Lung (tissue), 12 donors: ENCODE results near the gene LRP1B. TPM values are rescaled to one million over a fixed set of nuclear protein-coding genes. Genes with fewer than 3 reads are reported as not detected.

ENCODE experiments used
- ATAC-seq: fragments of 200-7000 bp; cut with Tn5 transposase; one replicate; pipeline ENCODE4 v1.9.1; 2020; ENCODE audit warnings: moderate number of reproducible peaks; ENCODE audit not compliant: insufficient read depth, low FRiP score
- DNase-seq, 3 donors: peaks; one replicate each; pipeline ENCODE4 v3.0.0-alpha.2; 2013 to 2017
- H3K27ac ChIP-seq, 2 donors: one replicate each; pipeline ENCODE4 v1.5.1; 2013; ENCODE audit warnings: mild to moderate bottlenecking in 2 of 2, moderate library complexity in 2 of 2, control low read depth in 1 of 2, inconsistent platforms in 1 of 2, low read depth in 1 of 2, low read length in 1 of 2
- H3K27me3 ChIP-seq, 3 donors: one replicate each; pipeline ENCODE4 v1.5.1; 2013; ENCODE audit warnings: low read length in 2 of 3; ENCODE audit not compliant: control insufficient read depth in 3 of 3, insufficient read depth in 3 of 3
- H3K36me3 ChIP-seq, 4 donors: one replicate each; pipeline ENCODE4 v1.5.1; 2013; ENCODE audit warnings: low read length in 4 of 4, mild to moderate bottlenecking in 1 of 4, moderate library complexity in 1 of 4; ENCODE audit not compliant: control insufficient read depth in 4 of 4, insufficient read depth in 4 of 4
- H3K4me1 ChIP-seq, 5 donors: one replicate each; pipeline ENCODE4 v1.5.1; 2013; ENCODE audit warnings: low read length in 5 of 5, mild to moderate bottlenecking in 2 of 5, moderate library complexity in 1 of 5; ENCODE audit not compliant: control insufficient read depth in 5 of 5, insufficient read depth in 5 of 5
- H3K4me3 ChIP-seq: one replicate; pipeline ENCODE4 v1.5.1; 2013; ENCODE audit warnings: mild to moderate bottlenecking, control low read depth, moderate library complexity
- H3K9ac ChIP-seq, 2 donors: one replicate each; pipeline ENCODE4 v1.5.1; 2013; ENCODE audit warnings: low read length in 2 of 2, control low read depth in 1 of 2; ENCODE audit not compliant: insufficient read depth in 1 of 2
- H3K9me3 ChIP-seq, 4 donors: one replicate each; pipeline ENCODE4 v1.5.1; 2013; ENCODE audit warnings: low read length in 3 of 4, mild to moderate bottlenecking in 1 of 4, moderate library complexity in 1 of 4; ENCODE audit not compliant: control insufficient read depth in 4 of 4, insufficient read depth in 3 of 4
- WGBS, 2 donors: extraction: QIAGEN DNeasy Blood & Tissue Kit; methylation state at CpG; one replicate each; pipeline ENCODE4 v1.1.7; 2013; 5-methylcytosine and 5-hydroxymethylcytosine counted together
- polyA plus RNA-seq, 2 donors: library from polyadenylated mRNA; stranded (reverse); fragments of 200-250 nt; gene quantifications; one replicate each; pipeline ENCODE4 v1.2.1, GENCODE V29; 2013
- total RNA-seq, 2 donors: library from RNA; depleted of rRNA in 1 of 2; stranded (reverse); fragments of >200 nt in 1 of 2; gene quantifications; one replicate each; pipeline ENCODE4 v1.2.1, GENCODE V29; 2014 to 2021
- TF ChIP-seq, protein P1 (sequence below): IDR thresholded peaks from 2 replicates; pipeline ENCODE4 v1.5.1; 2012; ENCODE audit warnings: mild to moderate bottlenecking; ENCODE audit errors: control extremely low read depth, extremely low read depth
- donor health status: control.
- donor health status: control.
- donor health status: Bipolar disorder and iron deficiency.
- donor health status: healthy.
- donor health status: DM: yes; HTN: yes; CAD: no.

Gene LRP1B
- total and polyA plus RNA-seq, 4 donors: 0.01 to 6.5 (median 0.16) TPM

DNA sequence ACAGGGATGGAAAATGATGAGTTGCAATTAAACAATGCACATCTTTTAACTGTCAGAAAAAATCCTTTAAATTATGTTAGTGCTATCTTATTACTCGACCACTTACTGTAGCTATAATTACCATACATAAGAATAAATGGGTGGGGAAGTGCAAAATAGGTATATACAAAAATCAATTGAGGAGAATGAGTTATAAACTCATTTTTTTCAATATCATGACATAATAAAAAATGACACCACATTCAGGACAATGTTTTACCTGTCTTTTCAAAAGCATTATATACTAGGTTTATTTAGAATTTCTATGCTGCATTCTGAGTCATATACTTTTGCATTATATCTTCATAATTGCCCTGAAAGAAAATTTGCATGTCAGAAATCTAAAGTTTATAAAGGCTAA, 1533.6 kb downstream of the LRP1B start:
- DNase-seq (no peak), ATAC-seq (no peak)
- no peak overlapping the region for H3K4me3 ChIP-seq
- TF ChIP-seq, protein P1, sequence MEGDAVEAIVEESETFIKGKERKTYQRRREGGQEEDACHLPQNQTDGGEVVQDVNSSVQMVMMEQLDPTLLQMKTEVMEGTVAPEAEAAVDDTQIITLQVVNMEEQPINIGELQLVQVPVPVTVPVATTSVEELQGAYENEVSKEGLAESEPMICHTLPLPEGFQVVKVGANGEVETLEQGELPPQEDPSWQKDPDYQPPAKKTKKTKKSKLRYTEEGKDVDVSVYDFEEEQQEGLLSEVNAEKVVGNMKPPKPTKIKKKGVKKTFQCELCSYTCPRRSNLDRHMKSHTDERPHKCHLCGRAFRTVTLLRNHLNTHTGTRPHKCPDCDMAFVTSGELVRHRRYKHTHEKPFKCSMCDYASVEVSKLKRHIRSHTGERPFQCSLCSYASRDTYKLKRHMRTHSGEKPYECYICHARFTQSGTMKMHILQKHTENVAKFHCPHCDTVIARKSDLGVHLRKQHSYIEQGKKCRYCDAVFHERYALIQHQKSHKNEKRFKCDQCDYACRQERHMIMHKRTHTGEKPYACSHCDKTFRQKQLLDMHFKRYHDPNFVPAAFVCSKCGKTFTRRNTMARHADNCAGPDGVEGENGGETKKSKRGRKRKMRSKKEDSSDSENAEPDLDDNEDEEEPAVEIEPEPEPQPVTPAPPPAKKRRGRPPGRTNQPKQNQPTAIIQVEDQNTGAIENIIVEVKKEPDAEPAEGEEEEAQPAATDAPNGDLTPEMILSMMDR: no peak
- peaks cover 0 to 2% (median 0%) of the 10 kb centered on the region in 5 donors for H3K4me1 ChIP-seq
- WGBS, 2 donors: 56 to 76% methylated on average over 1 of the region's 1 CpG
- peaks cover 0 to 2% (median 0%) of the 10 kb centered on the region in 4 donors for H3K9me3 ChIP-seq
- no peak overlapping the region for H3K27ac ChIP-seq
- no peaks in the 10 kb centered on the region for H3K27me3 ChIP-seq
- H3K36me3 ChIP-seq: peaks cover 0 to 2% (median 0%) of the 10 kb centered on the region in 4 donors
- H3K9ac ChIP-seq: no peak overlapping the region

DNA sequence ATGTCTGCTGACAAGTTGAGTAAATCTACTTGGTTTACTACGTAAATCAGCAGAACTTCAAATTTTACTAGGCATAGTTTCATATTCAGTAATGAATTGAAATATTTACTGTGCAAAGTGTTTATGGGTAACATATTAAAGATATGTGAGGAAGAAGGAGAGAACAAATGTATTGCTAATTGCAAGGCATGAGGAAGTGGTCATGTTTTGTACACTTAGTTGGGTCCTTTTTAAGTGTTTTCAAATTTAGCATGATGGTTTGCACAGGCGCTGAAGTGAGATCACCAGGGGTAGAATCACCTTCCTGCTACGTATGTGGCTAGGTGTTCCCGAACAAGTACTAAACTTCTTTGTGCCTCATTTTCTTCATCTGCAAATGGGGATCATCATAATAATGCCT, 1534.4 kb downstream of the LRP1B start:
- Histone ChIP-seq H3K36me3 (peaks cover 0 to 2% (median 0%) of the 10 kb centered on the region in 4 donors), H3K27me3 (no peaks in the 10 kb centered on the region), H3K9me3 (peaks cover 0 to 2% (median 0%) of the 10 kb centered on the region in 4 donors), H3K4me3 (no peak overlapping the region), H3K27ac (no peak overlapping the region), H3K4me1 (peaks cover 0 to 2% (median 0%) of the 10 kb centered on the region in 5 donors), H3K9ac (no peak overlapping the region)
- WGBS, 2 donors: 59 to 66% methylated on average over 4 of the region's 4 CpGs
- peak; percentile 69 for ATAC-seq
- TF ChIP-seq, protein P1: no peak
- DNase-seq: no peak

DNA sequence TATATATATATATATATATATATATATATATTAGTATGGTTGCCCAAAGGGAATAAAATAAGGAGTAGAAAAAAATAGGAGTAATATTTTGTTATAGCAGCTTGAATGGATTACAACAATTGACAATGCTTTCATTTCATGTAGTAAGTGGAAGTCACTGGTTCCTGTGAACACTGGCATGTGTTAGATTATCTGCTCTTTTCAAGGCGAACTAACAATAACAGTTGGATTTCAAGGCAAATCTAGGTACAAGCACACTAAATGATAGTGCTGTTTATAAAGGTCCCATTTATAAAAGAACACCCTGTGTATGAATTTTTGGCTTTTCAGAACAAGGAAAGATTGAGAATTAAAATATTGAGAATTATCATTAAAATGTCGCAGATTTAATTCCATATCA, 1535.7 kb downstream of the LRP1B start:
- DNase-seq (no peak), ATAC-seq (no peak)
- Histone ChIP-seq H3K27ac (no peak overlapping the region), H3K9me3 (no peaks in the 10 kb centered on the region), H3K27me3 (no peaks in the 10 kb centered on the region), H3K4me1 (no peaks in the 10 kb centered on the region), H3K9ac (no peak overlapping the region), H3K4me3 (no peak overlapping the region), H3K36me3 (peaks cover 0 to 2% (median 0%) of the 10 kb centered on the region in 4 donors)
- TF ChIP-seq, protein P1: no peak
- 90 to 92% methylated on average over 2 of the region's 2 CpGs for WGBS, 2 donors

GRCh38 chr2:140593132-140593531, 1537.7 kb downstream of the LRP1B start:
- peaks cover 0 to 2% (median 0%) of the 10 kb centered on the region in 4 donors for H3K36me3 ChIP-seq
- TF ChIP-seq, protein P1: no peak
- H3K27me3 ChIP-seq: no peaks in the 10 kb centered on the region
- WGBS, 2 donors: 0 to 25% methylated on average over 1 of the region's 1 CpG
- DNase-seq (no peak), ATAC-seq (no peak)
- no peak overlapping the region for H3K27ac ChIP-seq
- no peak overlapping the region for H3K9ac ChIP-seq
- no peaks in the 10 kb centered on the region for H3K9me3 ChIP-seq
- no peaks in the 10 kb centered on the region for H3K4me1 ChIP-seq
- no peak overlapping the region for H3K4me3 ChIP-seq
